C4-2B (cell line): ENCODE measurements around the gene GRIK4.

Source experiments
- H3K27ac ChIP-seq: fragments of 450-650 bp; 2 replicates; pipeline ENCODE4 v1.5.1; 2017
- ZFX ChIP-seq: fragments of 450-650 bp; IDR thresholded peaks from 2 replicates; pipeline ENCODE4 v1.6.1; 2017
- TF ChIP-seq, protein P1 (sequence below): fragments of 450-650 bp; conservative IDR thresholded peaks from 2 replicates; pipeline ENCODE4 v1.5.1; 2017; ENCODE audit warnings: mild to moderate bottlenecking

The GRIK4 gene

GRCh38 chr11:120969993-120970392, 458.4 kb downstream of the GRIK4 start:
- no peak overlapping the region for H3K27ac ChIP-seq
- TF ChIP-seq, protein P1, sequence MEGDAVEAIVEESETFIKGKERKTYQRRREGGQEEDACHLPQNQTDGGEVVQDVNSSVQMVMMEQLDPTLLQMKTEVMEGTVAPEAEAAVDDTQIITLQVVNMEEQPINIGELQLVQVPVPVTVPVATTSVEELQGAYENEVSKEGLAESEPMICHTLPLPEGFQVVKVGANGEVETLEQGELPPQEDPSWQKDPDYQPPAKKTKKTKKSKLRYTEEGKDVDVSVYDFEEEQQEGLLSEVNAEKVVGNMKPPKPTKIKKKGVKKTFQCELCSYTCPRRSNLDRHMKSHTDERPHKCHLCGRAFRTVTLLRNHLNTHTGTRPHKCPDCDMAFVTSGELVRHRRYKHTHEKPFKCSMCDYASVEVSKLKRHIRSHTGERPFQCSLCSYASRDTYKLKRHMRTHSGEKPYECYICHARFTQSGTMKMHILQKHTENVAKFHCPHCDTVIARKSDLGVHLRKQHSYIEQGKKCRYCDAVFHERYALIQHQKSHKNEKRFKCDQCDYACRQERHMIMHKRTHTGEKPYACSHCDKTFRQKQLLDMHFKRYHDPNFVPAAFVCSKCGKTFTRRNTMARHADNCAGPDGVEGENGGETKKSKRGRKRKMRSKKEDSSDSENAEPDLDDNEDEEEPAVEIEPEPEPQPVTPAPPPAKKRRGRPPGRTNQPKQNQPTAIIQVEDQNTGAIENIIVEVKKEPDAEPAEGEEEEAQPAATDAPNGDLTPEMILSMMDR, result no peak
- no peak for TF ChIP-seq ZFX

DNA sequence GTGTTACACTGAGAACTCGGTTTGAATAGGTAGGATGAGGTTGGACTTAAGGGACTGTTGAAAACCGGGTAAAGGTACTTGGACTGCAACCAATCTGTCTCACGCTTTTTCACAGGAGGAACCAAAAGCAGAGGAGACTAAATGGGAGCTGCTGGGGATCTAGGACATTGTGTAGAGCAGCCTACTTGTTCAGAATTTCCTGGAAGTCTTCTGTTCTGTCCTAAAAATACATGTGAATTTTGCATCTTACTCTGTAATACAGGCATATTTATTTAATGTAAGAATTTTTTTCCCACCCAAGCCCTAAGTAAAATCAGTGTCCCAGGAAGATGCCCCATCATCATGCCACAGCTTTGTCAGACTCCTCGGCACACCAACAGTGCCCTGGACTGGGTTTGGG, 460.3 kb downstream of the GRIK4 start:
- no peak overlapping the region for H3K27ac ChIP-seq
- TF ChIP-seq, protein P1, result no peak

DNA sequence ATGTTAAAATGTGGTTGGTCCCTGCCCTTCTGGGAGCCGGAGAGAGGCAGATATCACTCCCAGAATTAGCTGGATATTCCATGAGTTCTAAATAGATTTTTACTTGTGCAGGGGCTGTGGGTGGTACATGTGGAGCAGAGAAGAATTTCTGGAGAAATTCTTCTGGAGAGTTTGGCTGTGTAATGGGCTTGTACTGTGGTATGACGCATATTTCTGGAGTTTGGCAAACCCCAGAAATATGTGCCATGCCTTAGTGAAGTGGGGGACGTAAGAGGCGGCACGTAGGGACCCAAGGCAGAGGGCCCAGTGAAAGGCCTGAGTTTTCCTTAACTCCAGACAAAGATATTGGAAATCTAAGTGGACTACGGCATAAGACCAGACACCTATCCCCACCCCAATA, 461.1 kb downstream of the GRIK4 start:
- TF ChIP-seq ZFX, result no peak
- TF ChIP-seq, protein P1, result no peak
- no peak overlapping the region for H3K27ac ChIP-seq

GRCh38 chr11:120973501-120973900, 462.0 kb downstream of the GRIK4 start:
- TF ChIP-seq, protein P1, result no peak
- no peak for TF ChIP-seq ZFX
- H3K27ac ChIP-seq, result no peak overlapping the region

GRCh38 chr11:120974466-120974865, 462.9 kb downstream of the GRIK4 start:
- no peak overlapping the region for H3K27ac ChIP-seq
- TF ChIP-seq, protein P1, result no peak
- no peak for TF ChIP-seq ZFX

DNA sequence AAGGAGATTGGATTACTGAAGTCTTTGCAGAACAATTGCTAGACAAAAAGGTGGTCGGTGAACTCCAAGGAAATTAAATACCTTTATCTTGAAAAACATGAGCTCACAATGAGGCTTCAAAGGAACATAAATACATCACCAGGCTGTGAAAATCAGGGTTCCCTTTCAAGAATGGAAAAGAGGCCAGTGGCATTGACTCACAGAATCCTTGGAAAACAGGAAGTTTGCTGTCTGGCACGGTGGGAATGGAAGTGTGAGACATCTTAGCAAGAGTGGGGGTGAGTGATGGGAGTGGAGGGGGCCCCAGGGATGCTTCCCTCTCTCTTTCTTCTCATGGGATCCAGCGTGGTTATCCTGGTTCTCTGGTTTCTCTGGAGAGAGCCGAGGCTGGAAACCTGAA, 463.4 kb downstream of the GRIK4 start:
- H3K27ac ChIP-seq, result no peak overlapping the region
- no peak for TF ChIP-seq ZFX
- TF ChIP-seq, protein P1, result no peak

DNA sequence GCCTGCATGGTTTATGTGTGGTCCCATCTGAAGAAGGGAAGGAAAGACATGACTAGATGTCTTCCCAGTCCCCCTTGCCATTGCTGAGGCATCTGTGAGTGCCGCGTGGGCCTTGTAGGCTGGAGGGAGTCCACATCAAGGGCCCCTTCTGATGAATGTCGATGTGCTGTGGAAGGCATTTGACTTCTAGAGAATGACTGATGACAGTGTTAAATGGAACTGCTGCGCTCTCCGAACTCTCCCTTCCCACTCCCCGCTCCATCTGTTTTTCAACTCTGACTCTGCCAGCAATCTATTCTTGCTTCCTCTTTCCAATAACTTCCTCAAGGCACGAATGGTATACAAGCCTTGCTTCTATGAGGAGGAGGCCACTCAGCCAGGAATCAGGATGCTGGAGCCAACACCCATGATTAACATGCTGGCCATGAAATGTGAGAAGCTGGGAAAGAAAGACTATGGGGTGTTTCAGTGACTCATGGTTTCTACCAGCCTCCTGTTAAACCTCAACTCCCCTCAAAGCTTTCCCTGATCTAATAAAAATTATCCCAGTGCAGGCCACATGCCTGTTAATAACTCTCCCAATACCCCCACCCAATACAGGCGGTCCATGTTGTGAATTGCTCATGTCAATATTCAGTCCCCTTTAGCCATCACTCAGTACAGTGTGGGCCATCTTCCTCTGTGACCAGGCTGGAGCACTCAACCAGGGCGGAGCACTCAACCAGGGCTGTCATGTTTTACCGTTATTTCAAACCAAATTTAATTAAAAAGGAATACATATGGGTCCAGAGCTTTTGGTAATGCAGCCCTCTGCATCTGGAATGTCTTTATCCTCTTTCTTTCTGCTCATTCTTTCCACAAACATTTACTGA, 466.0 kb downstream of the GRIK4 start:
- no peak for TF ChIP-seq ZFX
- TF ChIP-seq, protein P1, result no peak
- H3K27ac ChIP-seq, result no peak overlapping the region
